RWPE2 (cell line): ENCODE results near the gene RAG1.

Source experiments
- ATAC-seq: fragments of 200-7000 bp; cut with Tn5 transposase; 3 replicates; pipeline ENCODE4 v1.9.1; 2021; ENCODE audit warnings: low read depth
- DNase-seq: peaks from one replicate; pipeline ENCODE4 v3.0.0-alpha.2; 2020; ENCODE audit warnings: low spot score
- H3K27ac ChIP-seq: fragments of 450-650 bp; 2 replicates; pipeline ENCODE4 v1.5.1; 2017; ENCODE audit warnings: mild to moderate bottlenecking; ENCODE audit not compliant: poor library complexity, severe bottlenecking
- H3K27me3 ChIP-seq: fragments of 250-450 bp; sonication (Bioruptor Pico); 2 replicates; pipeline ENCODE4 v1.5.1; 2021; ENCODE audit warnings: mild to moderate bottlenecking, moderate library complexity; ENCODE audit not compliant: insufficient read depth, poor library complexity, severe bottlenecking
- H3K36me3 ChIP-seq: fragments of 250-450 bp; sonication (Bioruptor Pico); 2 replicates; pipeline ENCODE4 v1.5.1; 2020; ENCODE audit warnings: low read depth, mild to moderate bottlenecking, moderate library complexity
- H3K4me1 ChIP-seq: fragments of 250-450 bp; sonication (Bioruptor Pico); 2 replicates; pipeline ENCODE4 v1.5.1; 2021; ENCODE audit warnings: mild to moderate bottlenecking, moderate library complexity; ENCODE audit not compliant: insufficient read depth, poor library complexity, severe bottlenecking
- H3K4me3 ChIP-seq: fragments of 250-450 bp; sonication (Bioruptor Pico); 2 replicates; pipeline ENCODE4 v1.5.1; 2021; ENCODE audit warnings: mild to moderate bottlenecking, moderate library complexity; ENCODE audit not compliant: severe bottlenecking
- H3K9me3 ChIP-seq: fragments of 250-450 bp; sonication (Bioruptor Pico); 2 replicates; pipeline ENCODE4 v1.5.1; 2021; ENCODE audit warnings: mild to moderate bottlenecking, moderate library complexity; ENCODE audit not compliant: severe bottlenecking
- CTCF ChIP-seq: fragments of 450-650 bp; IDR thresholded peaks from one replicate; pipeline ENCODE4 v1.5.1; 2017; ENCODE audit warnings: mild to moderate bottlenecking, moderate library complexity; ENCODE audit not compliant: poor library complexity, severe bottlenecking

RAG1 gene

GRCh38 chr11:36565031-36565610 is 2.7 kb upstream of the RAG1 start:
- TF ChIP-seq CTCF, result no peak
- Histone ChIP-seq H3K9me3 (no peaks in the 10 kb centered on the region), H3K27me3 (no peaks in the 10 kb centered on the region), H3K27ac (no peak overlapping the region), H3K36me3 (no peaks in the 10 kb centered on the region), H3K4me1 (no peaks in the 10 kb centered on the region), H3K4me3 (no peak overlapping the region)
- ATAC-seq (no peak), DNase-seq (no peak)

- Histone ChIP-seq H3K36me3 (no peaks in the 10 kb centered on the region), H3K4me1 (no peaks in the 10 kb centered on the region), H3K27me3 (no peaks in the 10 kb centered on the region), H3K27ac (no peak overlapping the region), H3K4me3 (no peak overlapping the region), H3K9me3 (no peaks in the 10 kb centered on the region)
- ATAC-seq (no peak), DNase-seq (no peak)
- TF ChIP-seq CTCF, result no peak
Observed at GRCh38 chr11:36566407-36567053, 1.3 kb upstream of the RAG1 start.

GRCh38 chr11:36569095-36569494 is 1.3 kb downstream of the RAG1 start:
- no peak for ATAC-seq
- Histone ChIP-seq H3K27me3 (no peaks in the 10 kb centered on the region), H3K4me1 (no peaks in the 10 kb centered on the region), H3K4me3 (no peak overlapping the region), H3K36me3 (no peaks in the 10 kb centered on the region), H3K9me3 (no peaks in the 10 kb centered on the region), H3K27ac (no peak overlapping the region)
- TF ChIP-seq CTCF, result no peak
- no peak for DNase-seq

- DNase-seq (no peak), ATAC-seq (no peak)
- Histone ChIP-seq H3K4me1 (no peaks in the 10 kb centered on the region), H3K36me3 (no peaks in the 10 kb centered on the region), H3K27ac (no peak overlapping the region), H3K27me3 (no peaks in the 10 kb centered on the region), H3K4me3 (no peak overlapping the region), H3K9me3 (no peaks in the 10 kb centered on the region)
- no peak for TF ChIP-seq CTCF
Observed at GRCh38 chr11:36574486-36574885, 6.7 kb downstream of the RAG1 start.

- H3K4me1 ChIP-seq, result no peaks in the 10 kb centered on the region
- no peak for DNase-seq
- no peak overlapping the region for H3K4me3 ChIP-seq
- no peaks in the 10 kb centered on the region for H3K27me3 ChIP-seq
- no peak for ATAC-seq
- H3K36me3 ChIP-seq, result no peaks in the 10 kb centered on the region
- no peaks in the 10 kb centered on the region for H3K9me3 ChIP-seq
- no peak for TF ChIP-seq CTCF
- no peak overlapping the region for H3K27ac ChIP-seq
Observed at GRCh38 chr11:36577373-36577772, 9.6 kb downstream of the RAG1 start.
